ENCODE results near the gene SEC16A.
A peak's percentile ranks its signal among the peaks of the same experiment; 100 is the strongest.

SEC16A gene

GRCh38 chr9:136403915-136404800 is 78.7 kb downstream of the SEC16A start:
- Histone ChIP-seq H3K27ac (ENCODE audit: insufficient read depth in 1 of 2, low read depth in 1 of 2, low read length in 2 of 2, poor library complexity in 1 of 2, severe bottlenecking in 2 of 2) (no peak overlapping the region), H3K4me1 (ENCODE audit: control extremely low read depth in 1 of 4, control insufficient read depth in 4 of 4, insufficient read depth in 4 of 4, low read length in 3 of 4) (peaks cover 0 to 19% (median 13%) of the 10 kb centered on the region in 4 experiments), H3K4me3 (ENCODE audit: control insufficient read depth in 1 of 7, extremely low read depth in 1 of 7, insufficient read depth in 4 of 7, low read depth in 2 of 7, low read length in 6 of 7) (no peak overlapping the region), H3K27me3 (replicated peaks in 2 of 5; ENCODE audit: control insufficient read depth in 4 of 5, insufficient read depth in 5 of 5, low read length in 4 of 5) (no peaks in the 10 kb centered on the region), H3K36me3 (ENCODE audit: control insufficient read depth in 4 of 4, insufficient read depth in 4 of 4, low read length in 3 of 4) (peaks cover 5 to 65% (median 45%) of the 10 kb centered on the region in 4 experiments), H3K9me3 (ENCODE audit: control extremely low read depth in 1 of 5, control insufficient read depth in 4 of 5, insufficient read depth in 2 of 5, low read depth in 1 of 5, low read length in 4 of 5) (no peaks in the 10 kb centered on the region)
- ChIA-PET CTCF (interaction anchor here (0.6 to 1.7 kb wide), 4 partner anchors 41 to 1145 kb away, joined by 3 to 5 read pairs (median 4); partner anchors contain the start of gene DNLZ), POLR2A (interaction anchor here (0.6 to 0.7 kb wide), 3 partner anchors 40 to 100 kb away, joined by 3 to 4 read pairs (median 3); partner anchors contain the start of gene DNLZ)
- no peak for DNase-seq
- 90% methylated on average over 26 of the region's 32 CpGs for WGBS (ENCODE audit: insufficient coverage)

GRCh38 chr9:136403538-136403914 is 79.3 kb downstream of the SEC16A start:
- WGBS (ENCODE audit: insufficient coverage): 66% methylated on average over 5 of the region's 5 CpGs
- CTCF ChIA-PET: interaction anchor here (0.6 to 1.7 kb wide), 3 partner anchors 77 to 145 kb away, joined by 3 to 5 read pairs (median 3); no protein-coding TSS in a partner anchor
- Histone ChIP-seq H3K4me3 (ENCODE audit: control insufficient read depth in 1 of 7, extremely low read depth in 1 of 7, insufficient read depth in 4 of 7, low read depth in 2 of 7, low read length in 6 of 7) (no peak overlapping the region), H3K27me3 (replicated peaks in 2 of 5; ENCODE audit: control insufficient read depth in 4 of 5, insufficient read depth in 5 of 5, low read length in 4 of 5) (no peaks in the 10 kb centered on the region), H3K36me3 (ENCODE audit: control insufficient read depth in 4 of 4, insufficient read depth in 4 of 4, low read length in 3 of 4) (peaks cover 5 to 65% (median 46%) of the 10 kb centered on the region in 4 experiments), H3K27ac (ENCODE audit: insufficient read depth in 1 of 2, low read depth in 1 of 2, low read length in 2 of 2, poor library complexity in 1 of 2, severe bottlenecking in 2 of 2) (no peak overlapping the region), H3K9me3 (ENCODE audit: control extremely low read depth in 1 of 5, control insufficient read depth in 4 of 5, insufficient read depth in 2 of 5, low read depth in 1 of 5, low read length in 4 of 5) (no peaks in the 10 kb centered on the region), H3K4me1 (ENCODE audit: control extremely low read depth in 1 of 4, control insufficient read depth in 4 of 4, insufficient read depth in 4 of 4, low read length in 3 of 4) (peaks cover 0 to 20% (median 18%) of the 10 kb centered on the region in 4 experiments)
- DNase-seq: peak in 1 of 3 donors; percentile 11
- POLR2A ChIA-PET: interaction anchor here (0.7 kb wide), 2 partner anchors 39 to 66 kb away, joined by 3 to 4 read pairs; partner anchors contain the start of gene DNLZ

DNA sequence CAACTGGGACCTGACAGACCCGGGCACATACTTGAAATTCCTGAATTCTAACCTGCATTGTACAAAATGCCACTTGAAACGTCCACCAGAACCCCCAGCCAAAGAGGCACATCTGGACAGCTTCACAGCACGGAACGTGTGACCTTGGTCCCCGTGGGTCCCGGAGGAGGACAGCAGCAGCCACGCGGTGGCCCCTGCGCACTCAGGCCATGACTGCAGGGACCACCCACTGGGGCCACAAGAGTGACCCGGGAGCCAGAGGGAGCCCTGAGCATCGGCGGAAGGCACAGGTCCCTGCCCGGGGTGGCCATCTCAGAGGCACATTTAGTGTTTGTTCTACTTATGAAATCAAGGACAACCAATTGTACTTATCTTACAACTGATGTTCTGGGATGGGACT is 80.8 kb downstream of the SEC16A start:
- 96% methylated on average over 9 of the region's 13 CpGs for WGBS (ENCODE audit: insufficient coverage)
- no peaks in the 10 kb centered on the region for H3K27me3 ChIP-seq (replicated peaks in 2 of 5; ENCODE audit: control insufficient read depth in 4 of 5, insufficient read depth in 5 of 5, low read length in 4 of 5)
- no peak overlapping the region for H3K27ac ChIP-seq (ENCODE audit: insufficient read depth in 1 of 2, low read depth in 1 of 2, low read length in 2 of 2, poor library complexity in 1 of 2, severe bottlenecking in 2 of 2)
- POLR2A ChIA-PET: no interaction called here
- no peak overlapping the region for H3K4me3 ChIP-seq (ENCODE audit: control insufficient read depth in 1 of 7, extremely low read depth in 1 of 7, insufficient read depth in 4 of 7, low read depth in 2 of 7, low read length in 6 of 7)
- CTCF ChIA-PET: interaction anchor here (0.7 to 2.4 kb wide), 12 partner anchors 9 to 90 kb away, joined by 3 to 22 read pairs (median 5); partner anchors contain the start of gene DNLZ
- H3K36me3 ChIP-seq (ENCODE audit: control insufficient read depth in 4 of 4, insufficient read depth in 4 of 4, low read length in 3 of 4): peaks cover 5 to 68% (median 44%) of the 10 kb centered on the region in 4 experiments
- H3K4me1 ChIP-seq (ENCODE audit: control extremely low read depth in 1 of 4, control insufficient read depth in 4 of 4, insufficient read depth in 4 of 4, low read length in 3 of 4): peaks cover 0 to 22% (median 20%) of the 10 kb centered on the region in 4 experiments
- no peaks in the 10 kb centered on the region for H3K9me3 ChIP-seq (ENCODE audit: control extremely low read depth in 1 of 5, control insufficient read depth in 4 of 5, insufficient read depth in 2 of 5, low read depth in 1 of 5, low read length in 4 of 5)
- DNase-seq: no peak

- no peaks in the 10 kb centered on the region for H3K27me3 ChIP-seq (replicated peaks in 2 of 5; ENCODE audit: control insufficient read depth in 4 of 5, insufficient read depth in 5 of 5, low read length in 4 of 5)
- H3K27ac ChIP-seq (ENCODE audit: insufficient read depth in 1 of 2, low read depth in 1 of 2, low read length in 2 of 2, poor library complexity in 1 of 2, severe bottlenecking in 2 of 2): no peak overlapping the region
- ChIA-PET CTCF (interaction anchor here (0.7 to 2.4 kb wide), 15 partner anchors 8 to 93 kb away, joined by 3 to 22 read pairs (median 5); partner anchors contain the start of gene DNLZ), POLR2A (no interaction called here)
- DNase-seq: no peak
- H3K4me1 ChIP-seq (ENCODE audit: control extremely low read depth in 1 of 4, control insufficient read depth in 4 of 4, insufficient read depth in 4 of 4, low read length in 3 of 4): peaks cover 0 to 22% (median 20%) of the 10 kb centered on the region in 4 experiments
- H3K36me3 ChIP-seq (ENCODE audit: control insufficient read depth in 4 of 4, insufficient read depth in 4 of 4, low read length in 3 of 4): peaks cover 6 to 70% (median 46%) of the 10 kb centered on the region in 4 experiments
- no peaks in the 10 kb centered on the region for H3K9me3 ChIP-seq (ENCODE audit: control extremely low read depth in 1 of 5, control insufficient read depth in 4 of 5, insufficient read depth in 2 of 5, low read depth in 1 of 5, low read length in 4 of 5)
- 98% methylated on average over 18 of the region's 18 CpGs for WGBS (ENCODE audit: insufficient coverage)
- H3K4me3 ChIP-seq (ENCODE audit: control insufficient read depth in 1 of 7, extremely low read depth in 1 of 7, insufficient read depth in 4 of 7, low read depth in 2 of 7, low read length in 6 of 7): no peak overlapping the region
These were observed 81.5 kb downstream of the SEC16A start for GRCh38 chr9:136401173-136401922.

DNA sequence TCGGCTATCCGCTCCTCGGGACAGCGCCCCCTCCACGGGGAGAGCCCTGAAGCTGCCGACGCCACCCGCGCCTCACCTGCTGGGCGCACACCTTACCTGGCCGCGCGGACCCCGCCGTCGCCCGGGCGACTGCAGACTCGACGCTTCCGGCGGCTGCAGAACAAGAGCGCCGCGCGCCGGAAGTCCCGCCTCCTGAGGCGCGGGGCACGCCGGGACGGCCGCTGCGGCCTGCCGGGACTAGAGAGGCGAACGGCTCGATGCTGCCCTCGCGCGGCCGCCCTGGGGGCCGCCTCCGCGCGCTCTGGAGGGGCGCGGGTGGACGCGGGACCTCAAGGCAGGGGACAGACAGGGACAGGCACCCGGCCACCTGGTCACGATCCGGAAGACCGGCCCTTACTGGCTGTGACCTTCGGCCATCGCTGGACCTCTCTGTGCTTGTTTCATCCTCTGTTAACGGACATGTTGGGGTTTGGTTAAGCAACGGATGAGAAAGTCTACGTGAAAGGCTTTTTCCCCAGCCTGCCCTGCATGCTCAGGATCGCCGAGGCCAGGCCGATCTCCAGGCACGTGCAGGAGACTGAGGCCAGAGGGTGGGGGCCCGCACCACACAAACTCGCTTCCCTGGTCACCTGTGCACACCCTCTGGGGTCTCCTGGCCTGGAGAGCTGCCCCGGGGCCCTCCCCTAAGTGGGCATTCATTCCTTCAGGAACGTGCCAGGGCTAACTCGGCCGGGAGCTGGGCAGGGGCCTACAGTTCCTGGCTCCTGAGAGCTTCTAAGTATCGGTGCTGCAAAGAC is 82.6 kb downstream of the SEC16A start, which contains the start of gene SNAPC4:
SNAPC4 (minus strand) TSS at position 133 of the 797 bp plus-strand sequence. CDS start 1,742 bp downstream, outside the sequence.
- 5% methylated on average over 55 of the region's 71 CpGs for WGBS (ENCODE audit: insufficient coverage)
- peak; percentile 84 to 90 (median 88) for DNase-seq
- ChIA-PET POLR2A (no interaction called here), CTCF (interaction anchor here (0.9 to 2.4 kb wide), 10 partner anchors 7 to 91 kb away, joined by 3 to 22 read pairs (median 6); partner anchors contain the start of gene DNLZ)
- Histone ChIP-seq H3K4me3 (ENCODE audit: control insufficient read depth in 1 of 7, extremely low read depth in 1 of 7, insufficient read depth in 4 of 7, low read depth in 2 of 7, low read length in 6 of 7) (peak within 1 kb of the TSS; percentile 64 to 87 (median 77)), H3K9me3 (ENCODE audit: control extremely low read depth in 1 of 5, control insufficient read depth in 4 of 5, insufficient read depth in 2 of 5, low read depth in 1 of 5, low read length in 4 of 5) (no peaks in the 10 kb centered on the region), H3K36me3 (ENCODE audit: control insufficient read depth in 4 of 4, insufficient read depth in 4 of 4, low read length in 3 of 4) (peaks cover 3 to 70% (median 47%) of the 10 kb centered on the region in 4 experiments), H3K27ac (ENCODE audit: insufficient read depth in 1 of 2, low read depth in 1 of 2, low read length in 2 of 2, poor library complexity in 1 of 2, severe bottlenecking in 2 of 2) (peak within 1 kb of the TSS in 1 of 2 experiments; percentile 63), H3K27me3 (replicated peaks in 2 of 5; ENCODE audit: control insufficient read depth in 4 of 5, insufficient read depth in 5 of 5, low read length in 4 of 5) (no peaks in the 10 kb centered on the region), H3K4me1 (ENCODE audit: control extremely low read depth in 1 of 4, control insufficient read depth in 4 of 4, insufficient read depth in 4 of 4, low read length in 3 of 4) (peaks cover 0 to 22% (median 20%) of the 10 kb centered on the region in 4 experiments)

Measured in common myeloid progenitor, CD34-positive (primary cell).